Astrocyte of the cerebellum (primary cell): ENCODE data around the gene PARD6G.
"Not testable (repeated sequence)": the region's sequence is repeated elsewhere in the genome, so short reads cannot be mapped to it uniquely, and the experiment has no call there.

Source experiments
- DNase-seq: peaks from one replicate; pipeline ENCODE4 v3.0.0-alpha.2; 2011; ENCODE audit warnings: low read depth
- H3K4me3 ChIP-seq: 2 replicates; pipeline ENCODE4 v1.5.1; 2011; ENCODE audit warnings: mild to moderate bottlenecking, low read depth, low read length, moderate library complexity
- CTCF ChIP-seq: IDR thresholded peaks from 2 replicates; pipeline ENCODE4 v1.5.1; 2012; ENCODE audit warnings: low read length, low read depth, moderate library complexity, mild to moderate bottlenecking; ENCODE audit errors: missing control alignments
- in situ Hi-C: cut with HindIII; loops from 2 replicates; pipeline ENCODE4 v1.10.0; 2017; ENCODE audit warnings: low sequenced_read_pairs

Gene PARD6G

DNA sequence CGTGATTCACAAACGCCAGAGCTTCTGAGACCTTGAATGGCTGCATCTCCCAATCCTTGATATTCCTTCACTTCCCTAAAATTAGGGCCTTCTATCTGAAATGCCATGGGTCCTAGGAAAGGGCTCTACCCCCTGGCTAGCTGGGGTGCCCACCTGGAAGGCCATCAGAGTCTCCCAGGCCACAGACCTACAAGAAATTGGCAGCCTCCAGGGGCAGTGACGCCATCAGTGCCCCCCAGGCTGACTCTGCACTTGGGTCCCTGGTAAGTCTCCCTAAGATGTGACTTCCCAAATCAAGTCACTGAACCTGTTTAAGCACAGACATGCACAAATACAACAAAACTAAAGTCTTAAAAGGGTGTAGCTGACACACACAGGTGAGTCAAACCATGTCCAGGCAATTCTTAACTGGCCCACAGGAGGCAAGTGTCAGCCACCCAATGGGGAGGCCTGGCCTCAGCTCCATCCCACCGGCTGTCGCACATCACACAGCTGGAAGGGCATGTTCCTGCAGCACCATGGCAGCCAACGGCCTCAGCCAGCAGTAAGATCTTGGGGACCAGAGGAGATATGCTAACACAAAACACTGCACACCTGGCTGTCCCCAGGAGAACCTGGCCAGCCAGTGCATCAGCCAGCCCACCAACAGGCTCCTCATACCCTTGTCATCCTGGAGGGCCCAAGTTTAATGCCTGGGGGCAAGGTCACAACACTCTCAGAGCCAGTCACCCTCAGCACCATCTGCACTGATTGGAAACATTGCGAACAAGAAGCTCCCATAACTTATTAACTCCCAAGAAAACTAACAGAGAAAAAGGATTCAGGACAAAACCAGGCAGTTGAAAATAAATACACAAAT, 5.2 kb downstream of the PARD6G start:
- in situ Hi-C loops: no loop called here
- no peak for DNase-seq
- no peak for TF ChIP-seq CTCF
- no peak overlapping the region for H3K4me3 ChIP-seq

DNA sequence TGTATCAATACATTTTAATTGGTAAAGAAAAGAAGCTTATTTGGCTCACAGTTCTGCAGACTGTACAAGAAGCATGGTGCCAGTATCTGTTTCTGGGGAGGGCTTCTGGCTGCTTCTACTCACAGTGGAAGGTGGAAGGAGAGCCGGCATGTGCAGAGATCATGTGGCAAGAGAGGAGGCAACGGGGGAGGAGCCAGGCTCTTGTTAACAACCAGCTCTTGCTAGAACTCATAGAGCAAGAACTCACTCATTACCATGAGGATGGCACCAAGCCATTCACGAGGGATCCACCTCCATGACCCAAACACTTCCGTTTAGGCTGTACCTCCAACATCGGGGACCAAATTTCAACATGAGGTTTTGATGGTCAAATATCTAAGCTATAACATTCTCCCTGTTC, 7.5 kb downstream of the PARD6G start:
- TF ChIP-seq CTCF: no peak
- in situ Hi-C loops: loop anchor here (5.0 kb wide), 1 partner anchor 83 kb away; no protein-coding TSS in a partner anchor
- H3K4me3 ChIP-seq: no peak overlapping the region
- no peak for DNase-seq

DNA sequence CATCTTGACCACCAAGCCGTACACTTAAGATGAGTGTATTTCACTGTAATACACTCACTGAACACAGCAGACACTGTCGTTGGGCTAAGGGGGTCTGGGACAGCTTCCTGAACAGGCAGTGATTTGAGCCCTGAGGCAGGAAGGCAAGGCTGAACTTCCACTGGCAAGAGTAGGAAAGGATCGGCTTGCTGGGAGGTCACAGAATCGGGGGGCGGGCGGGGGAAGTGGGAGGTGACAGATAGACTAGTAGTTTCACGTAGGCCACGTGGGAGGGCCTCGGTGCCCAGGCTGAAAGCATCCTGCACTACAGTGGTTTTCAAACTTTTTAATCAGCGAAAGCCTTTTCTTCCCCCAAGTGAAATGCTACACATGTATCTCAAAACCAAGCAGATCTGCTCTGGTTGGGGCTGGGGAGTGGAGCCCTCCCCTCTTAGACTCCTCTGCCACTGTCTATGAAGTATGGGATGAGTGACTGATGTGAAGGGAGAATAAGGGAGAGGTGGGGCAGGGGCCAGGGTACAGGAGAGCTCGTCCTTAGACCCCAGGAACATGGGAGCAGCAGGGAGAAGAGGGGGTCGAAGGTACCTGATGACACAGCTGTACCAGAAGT, 8.6 kb downstream of the PARD6G start:
- H3K4me3 ChIP-seq: no peak overlapping the region
- no peak for DNase-seq
- in situ Hi-C loops: loop anchor here (5.0 kb wide), 1 partner anchor 81 kb away; no protein-coding TSS in a partner anchor
- TF ChIP-seq CTCF: no peak

DNA sequence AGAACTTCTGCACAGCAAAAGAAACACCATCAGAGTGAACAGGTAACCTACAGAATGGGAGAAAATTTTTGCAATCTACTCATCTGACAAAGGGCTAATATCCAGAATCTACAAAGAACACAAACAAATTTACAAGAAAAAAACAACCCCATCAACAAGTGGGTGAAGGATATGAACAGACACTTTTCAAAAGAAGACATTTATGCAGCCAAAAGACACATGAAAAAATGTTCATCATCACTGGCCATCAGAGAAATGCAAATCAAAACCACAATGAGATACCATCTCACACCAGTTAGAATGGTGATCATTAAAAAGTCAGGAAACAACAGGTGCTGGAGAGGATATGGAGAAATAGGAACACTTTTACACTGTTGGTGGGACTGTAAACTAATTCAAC, 9.8 kb downstream of the PARD6G start:
- not testable (repeated sequence) for H3K4me3 ChIP-seq, DNase-seq
- in situ Hi-C loops: loop anchor here (5.0 kb wide), 1 partner anchor 80 kb away; no protein-coding TSS in a partner anchor

DNA sequence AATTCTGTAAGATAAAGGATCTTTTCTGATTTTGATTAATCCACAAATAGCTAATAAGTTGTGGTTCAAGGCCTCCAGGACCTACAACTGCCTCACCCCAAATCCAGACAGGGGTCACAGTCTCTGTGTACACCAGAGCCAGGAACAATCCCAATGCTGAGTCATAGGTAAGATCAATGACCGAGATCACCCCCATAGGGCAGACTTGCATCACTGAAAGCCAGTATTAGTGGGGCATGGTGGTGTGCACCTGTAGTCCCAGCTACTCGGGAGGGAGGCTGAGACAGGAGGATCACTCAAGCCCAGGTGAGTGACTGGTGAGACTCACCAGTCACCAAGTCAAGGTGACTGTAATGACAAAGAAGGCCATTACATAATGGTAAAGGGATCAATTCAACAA, 12.9 kb downstream of the PARD6G start:
- no peak for TF ChIP-seq CTCF
- no peak for DNase-seq
- no peak overlapping the region for H3K4me3 ChIP-seq
- in situ Hi-C loops: no loop called here

GRCh38 chr18:80233899-80234298, 13.4 kb downstream of the PARD6G start:
- no peak for DNase-seq
- H3K4me3 ChIP-seq: no peak overlapping the region
- TF ChIP-seq CTCF: no peak
- in situ Hi-C loops: no loop called here
